Measurements from ENCODE around the gene GPR27.

- no peak for TF ChIP-seq POLR2A (IDR thresholded peaks at IDR 0.05; ENCODE audit: low read depth, low read length)
- TF ChIP-seq POLR2AphosphoS5 (IDR thresholded peaks at IDR 0.05; ENCODE audit: low read depth, low read length), result no peak
- no peak for TF ChIP-seq TAF1 (IDR thresholded peaks at IDR 0.05; ENCODE audit: borderline replicate concordance, low read depth, low read length)
Measured at GRCh38 chr3:71763426-71763825, 9.8 kb downstream of the GPR27 start.
